DMS53 treated with DMSO at 0.1 percent for 48 hours (cell line): ENCODE results near the gene MTCL1.
"Not testable (repeated sequence)": the region's sequence is repeated elsewhere in the genome, so short reads cannot be mapped to it uniquely, and the experiment has no call there.

Experiments
- DNase-seq: peaks from one replicate; lab custom pipeline; 2025; ENCODE audit not compliant: unreplicated experiment; lab: John Stamatoyannopoulos, UW

MTCL1 gene

DNA sequence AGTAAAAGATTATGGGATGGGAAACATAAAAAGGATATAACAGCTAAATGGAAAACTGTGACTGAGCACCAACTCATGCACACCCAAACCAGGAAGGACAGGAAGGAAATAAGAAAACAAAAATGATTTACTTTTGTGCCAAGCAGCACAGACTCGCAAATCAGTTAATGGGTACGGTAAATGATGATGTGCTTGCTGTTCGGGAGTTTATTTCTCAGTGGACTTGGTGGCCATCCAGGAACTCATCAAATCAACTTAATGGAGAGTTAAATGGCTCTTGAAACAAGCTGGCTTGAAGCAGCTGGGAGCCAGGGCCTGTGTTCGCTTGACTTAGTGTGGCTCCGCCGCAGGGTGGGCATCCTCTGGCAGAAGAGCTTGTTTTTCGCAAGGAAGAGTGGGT is 36.2 kb downstream of the MTCL1 start:
- no peak for DNase-seq

DNA sequence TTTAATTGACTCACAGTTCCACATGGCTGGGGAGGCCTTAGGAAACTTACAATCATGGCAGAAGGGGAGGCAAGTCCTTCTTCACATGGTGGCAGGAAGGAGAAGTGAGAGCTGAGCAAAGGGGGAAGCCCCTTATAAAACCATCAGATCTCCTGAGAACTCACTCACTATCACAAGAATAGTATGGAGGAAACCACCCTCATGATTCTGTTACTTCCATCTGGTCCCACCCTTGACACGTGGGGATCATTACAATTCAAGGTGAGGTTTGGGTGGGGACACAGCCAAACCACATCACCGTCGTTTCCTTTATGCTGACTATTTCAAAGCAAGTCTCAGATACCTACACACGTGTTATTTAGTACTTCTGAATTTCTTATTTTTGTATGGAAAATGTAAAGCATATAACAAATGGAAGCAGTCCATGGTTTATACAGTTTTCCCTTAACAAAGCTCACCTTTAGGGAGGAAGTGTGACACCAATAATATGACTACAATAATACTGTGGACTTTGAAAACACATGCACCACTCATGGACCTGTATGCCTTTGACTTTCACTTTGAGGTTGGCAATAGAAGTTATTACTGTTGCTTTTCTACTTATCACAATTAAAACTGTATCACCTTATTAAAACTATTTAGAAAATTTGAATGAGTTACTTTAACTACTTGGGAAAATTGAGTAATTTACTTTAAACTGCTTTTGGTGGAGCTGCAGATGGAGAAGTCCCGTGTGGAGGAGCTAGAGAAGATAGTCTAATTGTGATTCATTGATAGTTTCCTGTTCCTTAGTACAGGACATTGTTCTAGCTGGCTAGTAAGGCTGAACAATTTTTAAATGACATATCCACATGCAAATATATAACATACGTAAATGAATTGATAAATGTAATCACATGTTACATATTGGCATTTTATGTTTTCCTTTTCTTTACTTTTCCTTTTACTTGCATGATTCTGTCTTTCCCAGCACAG is 37.3 kb downstream of the MTCL1 start:
- no peak for DNase-seq

DNA sequence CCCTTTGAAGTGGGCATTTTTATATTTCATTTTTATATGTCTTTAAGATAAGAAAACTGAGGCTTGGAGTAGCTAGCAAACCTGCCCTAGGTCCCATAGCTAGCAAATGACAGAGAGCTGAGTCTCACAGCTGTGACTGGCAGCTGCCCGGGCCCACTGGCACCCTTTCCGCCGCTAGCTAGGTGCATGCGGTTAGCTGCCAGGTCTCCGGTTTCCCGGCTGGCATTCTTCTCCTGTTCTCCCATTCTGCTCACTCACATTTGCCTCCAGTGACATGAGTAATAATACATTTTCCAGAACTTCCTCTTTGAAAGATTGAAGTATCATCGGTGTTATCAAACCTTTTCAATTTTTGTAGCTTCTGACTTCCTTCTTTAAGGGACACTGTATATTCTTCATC is 38.7 kb downstream of the MTCL1 start:
- no peak for DNase-seq

DNA sequence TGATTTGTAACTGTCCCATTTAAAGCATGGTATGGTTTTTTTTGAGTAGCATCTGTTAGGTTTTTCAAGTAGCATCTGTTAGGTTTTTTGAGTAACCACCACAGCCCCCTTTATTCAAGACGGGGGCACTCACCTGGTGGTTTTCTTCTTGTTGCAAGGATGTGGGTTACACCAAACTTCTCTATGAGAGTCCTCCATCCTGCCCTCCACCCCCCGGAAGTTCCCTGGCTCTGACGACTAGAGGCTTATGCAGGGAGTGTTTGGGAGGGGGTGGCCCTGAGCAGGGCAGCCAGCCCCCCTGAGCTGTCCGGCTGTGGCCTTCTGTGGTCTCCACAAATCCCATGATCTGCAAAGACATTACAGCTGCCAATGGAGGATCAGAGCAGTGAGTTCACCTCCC is 39.3 kb downstream of the MTCL1 start:
- no peak for DNase-seq

DNA sequence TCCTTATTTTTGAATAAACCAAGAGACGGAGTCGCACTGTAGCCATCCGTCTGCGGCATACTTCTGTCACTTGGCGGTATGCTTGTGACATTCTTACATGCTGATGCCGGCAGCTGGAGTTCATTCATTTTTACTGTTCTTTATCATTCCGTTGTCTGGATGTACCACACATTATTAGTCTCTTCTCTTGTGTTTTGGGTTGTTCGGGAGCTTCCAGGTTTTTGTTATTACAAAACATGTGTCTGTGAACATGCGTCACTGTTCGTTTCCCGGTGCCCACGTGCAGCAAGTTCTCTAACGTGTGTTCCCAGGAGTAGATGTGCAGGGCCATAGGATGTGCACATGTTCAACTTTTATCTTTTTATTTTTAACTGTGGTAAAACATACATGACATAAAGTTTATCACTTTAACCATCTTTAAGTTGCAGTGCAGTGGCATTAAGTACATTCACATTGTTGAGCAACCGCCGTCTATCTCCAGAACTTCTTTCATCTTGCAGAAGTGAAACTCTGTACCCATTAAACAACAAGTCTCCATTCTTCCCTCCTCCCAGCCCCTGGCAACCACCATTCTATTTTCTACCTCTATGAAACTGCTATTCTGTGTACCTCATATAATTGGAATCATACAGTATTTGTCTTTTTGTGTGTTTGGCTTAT is 40.1 kb downstream of the MTCL1 start:
- no peak for DNase-seq

DNA sequence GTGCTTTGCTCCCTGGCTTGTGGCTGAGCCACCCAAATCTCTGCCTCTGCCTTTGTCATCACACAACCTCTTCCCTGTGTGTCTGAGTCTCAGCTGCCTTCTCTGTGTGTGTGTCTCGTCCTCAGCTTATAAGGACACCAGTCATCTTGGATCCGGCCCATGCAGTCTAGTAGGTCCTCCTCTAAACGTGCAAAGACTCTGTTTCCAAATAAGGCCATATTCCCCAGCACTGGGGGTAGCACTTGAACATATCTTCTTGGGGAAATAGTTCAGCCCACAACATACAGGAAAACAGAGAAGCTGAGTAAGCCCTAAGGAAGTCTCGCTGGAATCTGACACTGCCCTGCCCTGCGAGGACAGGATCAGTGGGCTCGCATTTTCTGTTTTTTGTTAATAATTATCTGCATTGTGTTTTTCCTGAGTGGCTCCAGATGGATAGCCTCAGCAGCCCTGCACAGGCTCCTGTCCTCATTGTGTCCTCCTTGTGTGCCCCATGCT is 42.1 kb downstream of the MTCL1 start:
- no peak for DNase-seq

DNA sequence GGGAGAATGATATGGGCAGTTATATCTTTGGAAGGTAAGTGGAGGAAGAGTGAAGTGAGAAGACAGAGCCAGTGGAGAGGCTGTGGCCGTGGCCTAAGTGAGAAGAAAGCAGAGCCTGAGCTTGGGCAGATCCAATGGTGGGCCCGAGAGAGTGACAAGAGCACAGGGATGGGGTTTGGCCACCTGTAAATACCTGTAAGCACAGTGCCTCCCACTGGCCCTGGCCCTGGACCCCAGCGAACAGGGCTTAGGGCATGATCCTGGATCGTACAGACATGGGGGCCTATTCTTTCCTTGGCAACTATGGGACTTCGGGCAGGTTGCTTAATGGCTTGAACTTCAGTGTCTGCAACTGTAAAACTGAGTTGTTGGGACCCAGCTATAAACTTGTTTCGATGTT is 44.1 kb downstream of the MTCL1 start:
- DNase-seq: no peak

DNA sequence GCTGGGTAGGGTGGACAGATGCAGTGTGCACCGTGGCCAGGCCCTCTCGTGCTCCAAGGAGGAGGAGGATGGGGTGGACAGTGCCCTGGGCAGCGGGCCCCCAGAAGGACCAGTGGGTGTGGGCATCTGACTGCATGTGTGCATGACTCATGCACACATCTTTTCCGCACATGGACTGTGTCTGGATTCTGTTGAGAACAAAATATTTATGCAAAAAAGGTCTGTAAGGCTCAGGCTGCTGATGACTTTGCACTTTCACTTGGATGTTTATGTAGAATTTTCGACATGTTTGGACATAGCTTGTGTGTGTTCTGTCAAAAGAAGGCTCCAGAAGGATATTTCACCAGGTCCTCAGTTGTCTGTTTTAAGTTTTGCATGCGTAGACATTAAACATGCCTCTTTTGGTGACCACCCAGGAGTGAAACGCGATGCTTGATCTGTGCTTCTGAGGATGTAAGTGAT is 45.6 kb downstream of the MTCL1 start:
- no peak for DNase-seq

DNA sequence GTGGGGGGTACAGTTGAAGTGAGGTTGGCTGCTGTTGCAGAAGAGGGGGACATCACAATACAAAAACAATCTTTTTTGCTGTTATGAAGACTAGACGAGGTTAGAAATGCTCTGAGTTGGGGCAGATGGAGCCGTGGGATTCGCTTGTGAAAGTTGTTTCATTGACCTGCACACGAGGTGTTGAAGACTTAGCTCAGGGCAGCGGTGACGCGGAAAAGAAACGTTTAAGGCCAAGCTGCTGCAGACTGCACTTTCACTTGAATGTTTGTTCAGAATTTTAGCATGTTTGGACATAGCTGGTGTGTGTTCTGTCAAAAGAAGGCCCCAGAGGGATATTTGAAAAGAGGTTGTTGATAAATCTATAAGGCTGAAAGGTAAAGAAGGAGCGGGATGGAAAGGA is 46.3 kb downstream of the MTCL1 start:
- no peak for DNase-seq

DNA sequence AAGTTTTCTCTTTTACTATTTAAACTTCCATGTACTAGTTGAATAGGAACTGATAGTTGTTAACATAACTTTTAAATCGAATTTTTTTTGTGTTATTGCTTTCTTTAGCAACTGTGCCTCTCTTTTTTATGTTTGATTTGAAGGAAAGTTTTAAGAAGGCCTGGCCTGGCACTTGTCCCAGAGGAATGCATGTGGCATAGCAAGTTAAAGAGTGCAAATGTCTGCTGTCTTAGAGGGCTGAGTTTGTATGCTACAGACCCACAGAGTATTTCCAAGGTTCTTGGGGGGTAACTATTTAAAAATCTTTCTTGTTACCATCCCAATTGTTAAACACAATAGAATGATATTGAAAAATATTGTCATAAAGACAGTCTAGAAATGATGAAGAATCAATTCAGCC is 47.0 kb downstream of the MTCL1 start:
- no peak for DNase-seq

DNA sequence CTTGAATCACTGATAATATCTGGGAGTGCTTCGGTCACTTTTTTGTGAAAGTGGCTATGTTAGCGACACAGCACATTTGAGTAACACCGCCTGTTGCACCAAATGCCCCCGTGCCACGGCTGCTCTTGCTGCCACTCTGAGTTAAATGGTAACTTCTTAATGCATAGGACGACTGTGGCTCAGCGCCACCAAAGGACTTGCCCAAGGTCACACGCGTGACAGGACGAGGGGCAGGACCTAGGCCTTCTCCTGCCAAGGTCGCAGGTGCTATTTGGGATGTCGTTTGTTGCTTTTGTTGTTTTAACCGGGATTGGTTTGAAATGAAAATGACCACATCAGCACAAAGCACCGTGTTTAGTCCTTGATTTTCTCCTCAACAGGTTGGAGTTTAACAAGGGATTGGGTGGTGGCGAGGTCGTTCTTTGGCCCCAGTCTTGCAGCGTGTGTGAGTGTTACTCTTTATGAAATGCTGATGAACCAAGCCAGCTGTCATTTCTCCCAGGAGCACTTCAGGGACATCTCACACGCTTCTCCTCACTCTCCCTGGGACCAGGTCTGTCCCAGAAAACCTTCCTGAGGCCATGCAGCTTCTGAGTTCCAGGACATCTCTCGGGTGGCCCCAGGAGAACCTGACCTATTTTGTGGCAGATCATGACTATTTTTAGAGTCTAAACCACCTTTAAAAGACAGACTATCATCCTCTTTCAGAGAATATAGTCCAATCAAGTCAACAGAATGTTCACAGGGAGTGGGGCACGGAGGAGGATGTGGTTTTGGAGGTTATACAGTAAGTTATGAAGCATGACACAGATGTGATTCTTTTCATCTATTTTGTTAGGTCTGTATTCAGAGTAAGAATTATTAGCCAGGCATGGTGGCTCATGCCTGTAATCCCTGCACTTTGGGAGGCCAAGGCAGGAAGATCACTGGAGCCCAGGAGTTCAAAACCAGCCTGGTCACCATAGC is 49.9 kb downstream of the MTCL1 start:
- no peak for DNase-seq

DNA sequence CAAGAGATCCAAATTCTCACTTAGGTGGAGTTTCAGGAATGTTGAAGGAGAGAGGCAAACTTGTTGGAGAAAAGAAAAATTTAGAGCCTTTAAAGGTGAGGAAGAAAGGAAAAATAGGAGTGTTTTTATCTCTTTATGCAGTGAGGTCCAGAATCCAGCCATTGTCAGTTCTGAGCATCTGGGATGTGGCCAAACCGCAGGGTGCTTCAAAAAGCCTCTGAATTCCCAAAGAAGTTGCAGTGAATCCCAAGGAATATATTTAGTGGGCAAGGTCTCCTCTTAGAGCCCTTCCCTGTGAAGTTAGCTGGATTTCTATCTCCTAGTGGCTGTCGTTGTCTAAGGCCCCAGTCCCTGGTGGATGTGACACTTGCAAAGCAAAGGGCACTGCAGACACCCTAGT is 51.2 kb downstream of the MTCL1 start:
- no peak for DNase-seq

DNA sequence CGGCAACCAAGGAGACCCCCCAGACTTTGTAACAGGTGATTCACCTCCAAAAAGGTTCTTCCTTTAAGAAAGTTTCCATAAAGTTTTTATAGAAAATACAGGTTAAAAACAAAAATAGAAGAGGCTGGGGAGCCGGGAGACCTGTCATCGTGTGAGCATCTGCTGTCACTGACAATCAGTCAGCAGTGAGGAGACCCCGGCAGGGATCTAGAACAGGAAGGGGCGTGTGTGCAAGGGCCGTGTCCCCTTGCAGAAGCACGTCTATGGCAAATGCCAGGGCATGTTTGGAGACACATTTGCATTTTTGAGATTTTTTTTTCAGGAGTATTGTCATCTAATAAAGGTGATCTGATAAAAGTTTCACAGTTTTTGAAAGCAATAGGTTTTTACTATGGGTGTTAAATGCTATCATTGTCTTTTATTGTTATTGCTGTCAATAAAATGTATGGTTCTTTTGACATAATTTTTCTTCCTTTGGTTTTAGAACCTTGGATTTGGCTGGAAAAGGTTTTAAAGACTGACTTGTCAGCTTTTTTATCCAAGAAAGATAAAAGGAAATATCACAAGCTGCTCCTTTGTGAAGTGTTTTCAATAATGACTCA is 52.1 kb downstream of the MTCL1 start:
- no peak for DNase-seq

DNA sequence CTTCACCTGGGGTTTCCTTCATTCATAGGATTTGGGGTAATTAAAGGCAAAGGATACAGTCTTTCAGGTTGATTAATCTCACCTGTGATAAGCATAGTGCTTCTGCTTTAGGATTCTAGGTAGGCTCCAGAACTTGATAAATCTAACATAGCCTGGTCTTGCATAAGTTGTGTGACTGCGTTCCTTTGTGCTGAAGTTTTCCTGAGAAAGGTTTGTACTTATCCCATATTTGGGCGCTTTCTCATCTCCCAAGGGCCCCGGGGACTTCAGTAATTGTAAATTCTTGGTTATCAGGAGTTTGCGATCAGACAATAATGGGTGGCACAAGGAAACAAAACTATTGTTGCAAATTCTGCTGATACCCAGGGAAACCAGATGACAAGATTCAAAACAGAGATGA is 53.1 kb downstream of the MTCL1 start:
- no peak for DNase-seq

DNA sequence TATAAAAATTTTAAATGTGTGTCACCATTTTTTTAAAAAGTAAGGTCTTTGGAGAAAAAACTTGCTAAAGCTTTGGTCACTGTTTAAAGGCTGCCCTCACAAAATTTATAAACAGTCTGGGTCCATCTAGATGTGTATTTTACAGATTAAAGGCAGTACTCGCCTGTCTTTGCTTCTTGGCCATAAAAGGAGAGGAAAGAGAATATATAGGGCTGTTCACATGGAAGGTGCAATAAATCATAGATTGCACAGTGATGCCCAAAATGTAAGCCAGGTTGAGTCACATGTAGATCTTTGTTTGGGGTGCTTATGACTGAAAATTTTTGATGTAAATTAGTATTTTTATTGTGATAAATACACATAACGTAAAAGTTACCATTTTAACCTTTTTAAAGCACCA is 55.6 kb downstream of the MTCL1 start:
- no peak for DNase-seq

DNA sequence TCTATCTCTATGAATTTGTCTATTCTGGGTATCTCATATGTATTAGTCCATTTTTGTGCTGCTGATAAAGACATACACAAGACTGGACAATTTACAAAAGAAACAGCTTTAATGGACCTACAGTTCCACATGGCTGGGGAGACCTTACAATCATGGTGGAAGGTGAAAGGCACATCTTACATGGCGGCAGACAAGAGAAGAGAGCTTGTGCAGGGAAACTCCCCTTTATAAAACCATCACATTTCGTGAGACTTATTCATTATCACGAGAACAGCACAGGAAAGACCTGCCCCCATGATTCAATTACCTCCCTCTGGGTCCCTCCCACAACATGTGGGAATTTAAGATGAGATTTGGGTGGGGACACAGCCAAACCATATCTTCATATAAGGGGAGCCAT is 56.2 kb downstream of the MTCL1 start:
- not testable (repeated sequence) for DNase-seq

DNA sequence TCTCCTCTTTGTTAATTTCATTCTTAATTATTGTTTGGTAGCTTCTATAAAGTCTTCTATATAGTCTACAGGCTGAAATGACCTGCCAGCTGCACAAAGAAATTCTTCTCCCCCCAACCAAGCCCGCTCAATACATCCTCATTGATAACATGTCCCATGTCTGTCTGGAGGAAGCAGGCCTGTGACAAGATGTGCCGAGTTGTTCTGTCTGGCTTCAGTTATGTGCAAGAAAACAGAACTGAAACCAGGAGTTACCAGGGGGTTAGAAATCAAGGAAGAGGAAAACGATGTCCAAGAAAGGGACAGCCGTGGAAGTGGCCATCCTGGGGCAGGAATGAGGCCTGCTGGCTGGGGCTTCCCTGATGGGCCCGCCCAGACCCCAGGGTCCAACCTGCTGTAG is 57.6 kb downstream of the MTCL1 start:
- no peak for DNase-seq

DNA sequence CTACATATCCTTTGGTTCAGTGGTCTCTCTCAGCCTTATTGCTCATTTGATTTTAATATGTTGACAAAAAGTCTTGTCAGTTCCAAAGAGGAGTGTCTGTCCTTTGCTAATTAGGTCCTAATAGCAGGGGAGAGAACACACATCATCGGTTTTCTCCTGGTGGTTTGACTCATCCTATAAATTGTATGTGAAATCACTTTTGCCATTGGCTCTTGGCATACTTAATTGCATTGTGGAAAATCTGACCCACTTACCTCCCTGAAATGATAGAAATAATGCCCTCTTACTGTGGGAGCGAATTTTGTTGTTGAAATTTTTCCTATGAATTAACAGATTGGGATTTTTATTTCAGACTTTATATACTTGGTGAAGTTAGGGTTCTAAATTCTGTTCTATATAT is 58.3 kb downstream of the MTCL1 start:
- no peak for DNase-seq

DNA sequence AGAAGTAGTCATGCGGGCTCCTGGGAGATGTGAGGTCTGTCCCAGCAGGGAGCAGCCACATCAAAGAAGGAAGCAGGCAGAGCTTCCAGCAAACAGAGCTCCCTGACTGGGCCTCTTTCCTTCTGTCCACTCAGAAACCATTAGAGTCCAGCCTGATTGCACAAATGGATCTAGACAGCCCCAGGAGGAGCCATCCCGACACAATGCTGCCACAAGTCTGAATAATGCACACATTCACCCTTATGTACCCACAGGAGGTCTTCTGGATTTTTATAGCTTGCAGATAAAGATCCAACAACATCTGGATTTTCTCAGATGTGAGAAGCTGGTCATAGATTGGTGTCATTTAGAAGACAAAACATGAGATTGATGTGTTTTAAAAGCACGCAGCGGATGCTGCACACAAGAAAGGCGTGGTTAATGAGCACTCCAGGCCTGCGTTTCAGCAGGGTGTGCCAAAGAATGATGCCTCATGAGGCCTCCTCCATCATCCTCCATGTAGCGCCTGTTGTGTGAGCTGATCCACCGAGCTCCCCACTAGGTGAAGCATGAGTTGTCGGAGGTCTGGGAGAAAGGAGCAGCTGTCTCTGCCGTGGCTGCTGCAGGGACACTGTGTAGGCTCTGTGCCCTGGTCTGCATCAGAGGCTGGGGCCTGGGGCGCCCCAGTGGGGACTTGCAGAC is 60.6 kb downstream of the MTCL1 start:
- no peak for DNase-seq
